ENCODE measurements around the gene WDR74. TPM values are rescaled to one million over a fixed set of nuclear protein-coding genes. Genes with fewer than 3 reads are reported as not detected.
"Not testable (repeated sequence)": the region's sequence is repeated elsewhere in the genome, so short reads cannot be mapped to it uniquely, and the experiment has no call there.

Gene WDR74
- total and polyA plus RNA-seq, 2 donors (not counting 1 experiment from before 2014, with no cell fraction given) = 14.8 to 86.9 TPM

DNA sequence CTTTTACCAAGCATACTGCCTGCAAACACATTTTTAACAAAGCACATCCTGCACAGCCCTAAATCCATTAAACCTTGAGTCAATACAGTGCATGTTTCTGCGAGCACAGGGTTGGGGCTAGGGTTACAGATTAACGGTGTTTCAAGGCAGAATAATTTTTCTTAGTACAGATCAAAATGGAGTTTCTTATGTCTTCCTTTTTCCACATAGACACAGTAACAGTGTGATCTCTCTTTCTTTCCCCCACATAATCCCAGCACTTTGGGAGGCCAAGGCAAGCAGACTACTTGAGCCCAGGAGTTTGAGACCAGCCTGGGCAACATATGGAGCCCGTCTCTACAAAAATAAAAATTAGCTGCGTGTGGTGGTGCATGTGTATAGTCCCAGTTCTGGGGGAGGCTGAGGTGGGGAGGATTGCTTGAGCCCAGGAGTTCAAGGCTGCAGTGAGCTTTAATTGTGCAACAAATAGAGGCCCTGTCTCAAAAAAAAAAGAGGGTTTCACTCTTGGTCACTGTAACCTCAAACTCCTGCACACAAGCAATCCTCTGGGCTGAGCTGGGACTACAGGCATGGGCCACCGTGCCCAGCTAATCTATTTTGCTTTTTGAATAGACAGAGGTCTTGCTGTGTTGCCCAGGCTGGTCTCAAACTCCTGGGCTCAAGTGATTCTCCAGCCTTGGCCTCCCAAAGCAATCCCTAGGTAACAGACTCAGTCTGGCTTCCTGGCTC lies 21.6 kb upstream of the WDR74 start:
- no peak overlapping the region for H3K27ac ChIP-seq (ENCODE audit: insufficient read depth, low read length)
- no peaks in the 10 kb centered on the region for H4K20me1 ChIP-seq (ENCODE audit: control insufficient read depth, extremely low read depth, insufficient read depth, low read length)
- no peak overlapping the region for H3K4me3 ChIP-seq (replicated peaks in 1 of 4; ENCODE audit: control extremely low read depth in 1 of 4, insufficient read depth in 1 of 4, low read depth in 3 of 4, low read length in 4 of 4)
- H2AFZ ChIP-seq (ENCODE audit: low read length) = no peak overlapping the region
- no peaks in the 10 kb centered on the region for H3K9me3 ChIP-seq (ENCODE audit: control insufficient read depth, insufficient read depth, low read depth, low read length)
- no peak overlapping the region for H3K4me2 ChIP-seq (ENCODE audit: extremely low read depth, insufficient read depth, low read length)
- H3K27me3 ChIP-seq (ENCODE audit: control insufficient read depth, insufficient read depth, low read length) = no peaks in the 10 kb centered on the region
- TF ChIP-seq CTCF (conservative IDR thresholded peaks at IDR 0.05 in 1 of 2, IDR thresholded peaks at IDR 0.05 in 1 of 2; ENCODE audit: low read depth in 1 of 2, low read length in 2 of 2) = no peak
- TF ChIP-seq EZH2 (IDR thresholded peaks at IDR 0.05; ENCODE audit: low read length, missing control alignments) = no peak
- no peak overlapping the region for H3K9ac ChIP-seq (ENCODE audit: insufficient read depth, low read length)
- H3K79me2 ChIP-seq (ENCODE audit: control insufficient read depth, insufficient read depth, low read length) = peaks cover 5% of the 10 kb centered on the region
- H3K4me1 ChIP-seq (ENCODE audit: control insufficient read depth, extremely low read depth, insufficient read depth, low read length) = peaks cover 3% of the 10 kb centered on the region
- DNase-seq (ENCODE audit: low read depth in 2 of 2) = no peak
- no peaks in the 10 kb centered on the region for H3K36me3 ChIP-seq (ENCODE audit: control insufficient read depth, insufficient read depth, low read length)

DNA sequence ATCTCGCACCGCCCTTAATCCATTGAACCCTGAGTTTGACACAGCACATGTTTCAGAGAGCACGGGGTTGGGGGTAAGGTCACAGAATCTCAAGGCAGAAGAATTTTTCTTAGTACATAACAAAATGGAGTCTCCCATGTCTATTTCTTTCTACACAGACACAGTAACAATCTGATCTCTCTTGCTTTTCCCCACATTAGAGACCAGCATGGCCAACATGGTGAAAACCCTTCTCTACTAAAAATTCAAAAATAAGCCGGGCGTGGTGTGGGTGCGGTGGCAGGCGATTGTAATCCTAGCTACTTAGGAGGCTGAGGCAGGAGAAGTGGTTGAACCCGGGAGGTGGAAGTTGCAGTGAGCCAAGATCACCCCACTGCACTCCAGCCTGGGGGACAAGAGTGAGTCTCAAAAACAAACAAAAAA lies 19.9 kb upstream of the WDR74 start:
- H4K20me1 ChIP-seq (ENCODE audit: control insufficient read depth, extremely low read depth, insufficient read depth, low read length); H3K4me3 ChIP-seq (replicated peaks in 1 of 4; ENCODE audit: control extremely low read depth in 1 of 4, insufficient read depth in 1 of 4, low read depth in 3 of 4, low read length in 4 of 4); H3K27me3 ChIP-seq (ENCODE audit: control insufficient read depth, insufficient read depth, low read length); DNase-seq (ENCODE audit: low read depth in 2 of 2); H3K36me3 ChIP-seq (ENCODE audit: control insufficient read depth, insufficient read depth, low read length); H3K9me3 ChIP-seq (ENCODE audit: control insufficient read depth, insufficient read depth, low read depth, low read length); H3K9ac ChIP-seq (ENCODE audit: insufficient read depth, low read length); H3K27ac ChIP-seq (ENCODE audit: insufficient read depth, low read length); H3K4me1 ChIP-seq (ENCODE audit: control insufficient read depth, extremely low read depth, insufficient read depth, low read length); H2AFZ ChIP-seq (ENCODE audit: low read length); H3K4me2 ChIP-seq (ENCODE audit: extremely low read depth, insufficient read depth, low read length): not testable (repeated sequence)
- H3K79me2 ChIP-seq (ENCODE audit: control insufficient read depth, insufficient read depth, low read length) = peaks cover 19% of the 10 kb centered on the region

- H3K27ac ChIP-seq (ENCODE audit: insufficient read depth, low read length) = no peak overlapping the region
- peaks cover 12% of the 10 kb centered on the region for H3K4me1 ChIP-seq (ENCODE audit: control insufficient read depth, extremely low read depth, insufficient read depth, low read length)
- no peak for TF ChIP-seq CTCF (conservative IDR thresholded peaks at IDR 0.05 in 1 of 2, IDR thresholded peaks at IDR 0.05 in 1 of 2; ENCODE audit: low read depth in 1 of 2, low read length in 2 of 2)
- no peak for TF ChIP-seq EZH2 (IDR thresholded peaks at IDR 0.05; ENCODE audit: low read length, missing control alignments)
- H3K36me3 ChIP-seq (ENCODE audit: control insufficient read depth, insufficient read depth, low read length) = peaks cover 8% of the 10 kb centered on the region
- H2AFZ ChIP-seq (ENCODE audit: low read length) = no peak overlapping the region
- no peaks in the 10 kb centered on the region for H3K9me3 ChIP-seq (ENCODE audit: control insufficient read depth, insufficient read depth, low read depth, low read length)
- H3K79me2 ChIP-seq (ENCODE audit: control insufficient read depth, insufficient read depth, low read length) = peaks cover 30% of the 10 kb centered on the region
- no peak for DNase-seq (ENCODE audit: low read depth in 2 of 2)
- no peaks in the 10 kb centered on the region for H3K27me3 ChIP-seq (ENCODE audit: control insufficient read depth, insufficient read depth, low read length)
- H4K20me1 ChIP-seq (ENCODE audit: control insufficient read depth, extremely low read depth, insufficient read depth, low read length) = no peaks in the 10 kb centered on the region
- no peak overlapping the region for H3K4me3 ChIP-seq (replicated peaks in 1 of 4; ENCODE audit: control extremely low read depth in 1 of 4, insufficient read depth in 1 of 4, low read depth in 3 of 4, low read length in 4 of 4)
- H3K4me2 ChIP-seq (ENCODE audit: extremely low read depth, insufficient read depth, low read length) = no peak overlapping the region
- H3K9ac ChIP-seq (ENCODE audit: insufficient read depth, low read length) = no peak overlapping the region
These were observed 18.8 kb upstream of the WDR74 start for GRCh38 chr11:62858201-62858600.

Measured in fibroblast of lung (primary cell).